ENCODE results near the gene ECPAS.

GRCh38 chr9:111372297-111372696, 111.9 kb downstream of the ECPAS start:
- TF ChIP-seq, protein P1, sequence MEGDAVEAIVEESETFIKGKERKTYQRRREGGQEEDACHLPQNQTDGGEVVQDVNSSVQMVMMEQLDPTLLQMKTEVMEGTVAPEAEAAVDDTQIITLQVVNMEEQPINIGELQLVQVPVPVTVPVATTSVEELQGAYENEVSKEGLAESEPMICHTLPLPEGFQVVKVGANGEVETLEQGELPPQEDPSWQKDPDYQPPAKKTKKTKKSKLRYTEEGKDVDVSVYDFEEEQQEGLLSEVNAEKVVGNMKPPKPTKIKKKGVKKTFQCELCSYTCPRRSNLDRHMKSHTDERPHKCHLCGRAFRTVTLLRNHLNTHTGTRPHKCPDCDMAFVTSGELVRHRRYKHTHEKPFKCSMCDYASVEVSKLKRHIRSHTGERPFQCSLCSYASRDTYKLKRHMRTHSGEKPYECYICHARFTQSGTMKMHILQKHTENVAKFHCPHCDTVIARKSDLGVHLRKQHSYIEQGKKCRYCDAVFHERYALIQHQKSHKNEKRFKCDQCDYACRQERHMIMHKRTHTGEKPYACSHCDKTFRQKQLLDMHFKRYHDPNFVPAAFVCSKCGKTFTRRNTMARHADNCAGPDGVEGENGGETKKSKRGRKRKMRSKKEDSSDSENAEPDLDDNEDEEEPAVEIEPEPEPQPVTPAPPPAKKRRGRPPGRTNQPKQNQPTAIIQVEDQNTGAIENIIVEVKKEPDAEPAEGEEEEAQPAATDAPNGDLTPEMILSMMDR (conservative IDR thresholded peaks at IDR 0.05), result no peak
- no peak for TF ChIP-seq EZH2 (IDR thresholded peaks at IDR 0.05; ENCODE audit: low read depth)

All from PC-9 (cell line).